ENCODE data around the gene GOLGA6L2. TPM values are rescaled to one million over a fixed set of nuclear protein-coding genes. Genes with fewer than 3 reads are reported as not detected.

The GOLGA6L2 gene
- total RNA-seq, 4 donors from 2014 or later = not detected

- no peak for TF ChIP-seq POLR2A (IDR thresholded peaks at IDR 0.05)
- TF ChIP-seq, protein P1, sequence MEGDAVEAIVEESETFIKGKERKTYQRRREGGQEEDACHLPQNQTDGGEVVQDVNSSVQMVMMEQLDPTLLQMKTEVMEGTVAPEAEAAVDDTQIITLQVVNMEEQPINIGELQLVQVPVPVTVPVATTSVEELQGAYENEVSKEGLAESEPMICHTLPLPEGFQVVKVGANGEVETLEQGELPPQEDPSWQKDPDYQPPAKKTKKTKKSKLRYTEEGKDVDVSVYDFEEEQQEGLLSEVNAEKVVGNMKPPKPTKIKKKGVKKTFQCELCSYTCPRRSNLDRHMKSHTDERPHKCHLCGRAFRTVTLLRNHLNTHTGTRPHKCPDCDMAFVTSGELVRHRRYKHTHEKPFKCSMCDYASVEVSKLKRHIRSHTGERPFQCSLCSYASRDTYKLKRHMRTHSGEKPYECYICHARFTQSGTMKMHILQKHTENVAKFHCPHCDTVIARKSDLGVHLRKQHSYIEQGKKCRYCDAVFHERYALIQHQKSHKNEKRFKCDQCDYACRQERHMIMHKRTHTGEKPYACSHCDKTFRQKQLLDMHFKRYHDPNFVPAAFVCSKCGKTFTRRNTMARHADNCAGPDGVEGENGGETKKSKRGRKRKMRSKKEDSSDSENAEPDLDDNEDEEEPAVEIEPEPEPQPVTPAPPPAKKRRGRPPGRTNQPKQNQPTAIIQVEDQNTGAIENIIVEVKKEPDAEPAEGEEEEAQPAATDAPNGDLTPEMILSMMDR (IDR thresholded peaks at IDR 0.05 in 4 of 5, conservative IDR thresholded peaks at IDR 0.05 in 1 of 5) = no peak
- in situ Hi-C loops (cut with MboI; ENCODE audit: low sequenced_read_pairs in 4 of 4) = no loop called here
- ATAC-seq = no peak
- no peaks in the 10 kb centered on the region for H3K9me3 ChIP-seq
- no peaks in the 10 kb centered on the region for H3K27me3 ChIP-seq
- H3K4me1 ChIP-seq = no peaks in the 10 kb centered on the region
- no peak overlapping the region for H3K27ac ChIP-seq
- DNase-seq = no peak
- H3K4me3 ChIP-seq = no peak overlapping the region
- H3K36me3 ChIP-seq = no peaks in the 10 kb centered on the region
- intact Hi-C loops (cut with DNase I; ENCODE audit: low total_unique reads) = no loop called here
Measured at GRCh38 chr15:23477920-23478319, 30.9 kb upstream of the GOLGA6L2 start.

GRCh38 chr15:23472678-23473077 is 25.6 kb upstream of the GOLGA6L2 start:
- no peak for ATAC-seq
- no peak for DNase-seq

DNA sequence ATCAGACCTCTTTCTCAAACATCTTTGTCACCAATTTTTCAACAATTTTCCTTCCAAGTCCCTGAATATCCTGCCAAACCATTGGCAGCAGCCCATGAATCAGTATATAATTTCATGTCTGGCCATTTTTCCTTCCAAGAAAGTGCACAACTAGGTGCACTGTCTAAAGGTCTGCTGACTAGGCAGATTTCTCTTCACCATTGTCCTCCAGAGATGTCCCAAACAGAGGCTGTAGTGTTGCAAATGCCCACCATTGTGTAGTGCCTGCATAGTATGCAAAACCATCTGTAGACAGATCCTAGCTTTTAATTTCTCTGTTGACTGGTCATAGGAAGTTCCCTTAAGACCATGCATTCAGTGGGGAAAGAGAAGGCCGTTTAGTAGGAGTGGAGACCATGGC is 25.0 kb upstream of the GOLGA6L2 start:
- no peak overlapping the region for H3K27ac ChIP-seq
- TF ChIP-seq, protein P1 (IDR thresholded peaks at IDR 0.05 in 4 of 5, conservative IDR thresholded peaks at IDR 0.05 in 1 of 5) = no peak
- TF ChIP-seq POLR2A (IDR thresholded peaks at IDR 0.05) = no peak
- DNase-seq = no peak
- intact Hi-C loops (cut with DNase I; ENCODE audit: low total_unique reads) = no loop called here
- H3K9me3 ChIP-seq = no peaks in the 10 kb centered on the region
- in situ Hi-C loops (cut with MboI; ENCODE audit: low sequenced_read_pairs in 4 of 4) = no loop called here
- H3K4me1 ChIP-seq = no peaks in the 10 kb centered on the region
- no peaks in the 10 kb centered on the region for H3K27me3 ChIP-seq
- no peaks in the 10 kb centered on the region for H3K36me3 ChIP-seq
- H3K4me3 ChIP-seq = no peak overlapping the region
- no peak for ATAC-seq

More at GRCh38 chr15:23472678-23473077, 25.6 kb upstream of the GOLGA6L2 start:
- Histone ChIP-seq H3K4me3 (no peak overlapping the region), H3K36me3 (no peaks in the 10 kb centered on the region), H3K27ac (no peak overlapping the region), H3K27me3 (no peaks in the 10 kb centered on the region), H3K9me3 (no peaks in the 10 kb centered on the region), H3K4me1 (no peaks in the 10 kb centered on the region)
- intact Hi-C loops (cut with DNase I; ENCODE audit: low total_unique reads) = no loop called here
- TF ChIP-seq, protein P1 (IDR thresholded peaks at IDR 0.05 in 4 of 5, conservative IDR thresholded peaks at IDR 0.05 in 1 of 5) = no peak
- no peak for TF ChIP-seq POLR2A (IDR thresholded peaks at IDR 0.05)
- in situ Hi-C loops (cut with MboI; ENCODE audit: low sequenced_read_pairs in 4 of 4) = no loop called here

GRCh38 chr15:23467110-23467600 is 20.1 kb upstream of the GOLGA6L2 start:
- in situ Hi-C loops (cut with MboI; ENCODE audit: low sequenced_read_pairs in 4 of 4) = no loop called here
- no peak overlapping the region for H3K4me3 ChIP-seq
- TF ChIP-seq, protein P1 (IDR thresholded peaks at IDR 0.05 in 4 of 5, conservative IDR thresholded peaks at IDR 0.05 in 1 of 5) = peak in 2 of 5 experiments; percentile 13 to 17
- no peak for TF ChIP-seq POLR2A (IDR thresholded peaks at IDR 0.05)
- intact Hi-C loops (cut with DNase I; ENCODE audit: low total_unique reads) = no loop called here
- DNase-seq = no peak
- H3K9me3 ChIP-seq = no peaks in the 10 kb centered on the region
- no peak overlapping the region for H3K27ac ChIP-seq
- no peak for ATAC-seq
- no peaks in the 10 kb centered on the region for H3K27me3 ChIP-seq
- no peaks in the 10 kb centered on the region for H3K36me3 ChIP-seq
- no peaks in the 10 kb centered on the region for H3K4me1 ChIP-seq

DNA sequence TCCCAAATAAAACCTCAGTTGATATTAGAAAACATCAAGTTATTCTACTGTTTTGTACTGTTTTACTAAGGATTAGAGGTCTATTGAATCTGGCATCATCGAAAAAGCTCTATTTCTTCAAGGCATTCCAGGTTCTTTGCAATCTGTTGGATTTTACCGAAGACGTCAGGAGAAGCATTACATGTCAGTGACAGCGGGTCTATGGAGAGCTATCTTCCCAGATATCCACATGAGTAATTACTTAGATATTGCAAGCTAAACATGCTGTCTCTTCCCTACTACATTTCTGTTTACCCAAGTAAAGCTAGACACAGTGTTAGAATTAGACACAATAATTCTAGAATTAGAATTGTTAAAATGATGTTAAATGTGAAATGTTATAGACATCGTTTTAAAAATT is 10.8 kb upstream of the GOLGA6L2 start:
- H3K9me3 ChIP-seq = no peaks in the 10 kb centered on the region
- intact Hi-C loops (cut with DNase I; ENCODE audit: low total_unique reads) (no loop called here), in situ Hi-C loops (cut with MboI; ENCODE audit: low sequenced_read_pairs in 4 of 4) (no loop called here)
- no peak for ATAC-seq
- H3K36me3 ChIP-seq = no peaks in the 10 kb centered on the region
- no peak overlapping the region for H3K4me3 ChIP-seq
- H3K27ac ChIP-seq = no peak overlapping the region
- TF ChIP-seq, protein P1 (IDR thresholded peaks at IDR 0.05 in 4 of 5, conservative IDR thresholded peaks at IDR 0.05 in 1 of 5) = no peak
- TF ChIP-seq POLR2A (IDR thresholded peaks at IDR 0.05) = no peak
- no peak for DNase-seq
- H3K4me1 ChIP-seq = no peaks in the 10 kb centered on the region
- H3K27me3 ChIP-seq = no peaks in the 10 kb centered on the region
